ENCODE results near the gene CHRNA9.

DNA sequence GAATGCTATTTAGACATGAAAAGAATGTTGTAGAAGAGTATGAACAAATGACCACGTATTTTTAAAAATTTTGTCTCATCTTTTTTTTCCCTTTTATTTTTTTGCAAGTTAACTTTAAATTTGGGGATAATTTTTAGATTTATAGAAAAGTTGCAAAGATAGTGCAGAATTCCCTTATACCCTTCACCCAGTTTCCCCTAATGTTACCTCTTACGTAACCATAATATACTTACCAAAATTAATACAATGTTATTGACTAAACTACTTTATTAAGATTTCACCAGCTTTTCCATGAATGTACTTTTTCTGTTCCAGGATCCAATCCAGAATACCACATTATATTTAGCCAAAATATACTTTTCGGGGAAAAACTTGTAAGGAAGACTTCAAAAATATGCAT lies 12.3 kb downstream of the CHRNA9 start:
- TF ChIP-seq SUZ12 (IDR thresholded peaks at IDR 0.05) (no peak), ELF4 (IDR thresholded peaks at IDR 0.05) (no peak), SP1 (IDR thresholded peaks at IDR 0.05) (no peak), BHLHE40 (IDR thresholded peaks at IDR 0.05; ENCODE audit: borderline replicate concordance) (no peak), FOXM1 (IDR thresholded peaks at IDR 0.05; ENCODE audit: borderline replicate concordance) (no peak), FOXK2 (IDR thresholded peaks at IDR 0.05) (no peak), CTBP1 (IDR thresholded peaks at IDR 0.05; ENCODE audit: borderline replicate concordance) (no peak), TARDBP (IDR thresholded peaks at IDR 0.05) (no peak), ARNT (IDR thresholded peaks at IDR 0.05) (no peak), FOXA1 (IDR thresholded peaks at IDR 0.05) (no peak), ZNF384 (IDR thresholded peaks at IDR 0.05) (no peak), L3MBTL2 (conservative IDR thresholded peaks at IDR 0.05) (no peak), NFRKB (IDR thresholded peaks at IDR 0.05) (no peak), HDGF (IDR thresholded peaks at IDR 0.05; ENCODE audit: borderline replicate concordance) (no peak)
